ENCODE results near the gene MICOS13.
A peak's percentile ranks its signal among the peaks of the same experiment; 100 is the strongest.

MICOS13 gene

DNA sequence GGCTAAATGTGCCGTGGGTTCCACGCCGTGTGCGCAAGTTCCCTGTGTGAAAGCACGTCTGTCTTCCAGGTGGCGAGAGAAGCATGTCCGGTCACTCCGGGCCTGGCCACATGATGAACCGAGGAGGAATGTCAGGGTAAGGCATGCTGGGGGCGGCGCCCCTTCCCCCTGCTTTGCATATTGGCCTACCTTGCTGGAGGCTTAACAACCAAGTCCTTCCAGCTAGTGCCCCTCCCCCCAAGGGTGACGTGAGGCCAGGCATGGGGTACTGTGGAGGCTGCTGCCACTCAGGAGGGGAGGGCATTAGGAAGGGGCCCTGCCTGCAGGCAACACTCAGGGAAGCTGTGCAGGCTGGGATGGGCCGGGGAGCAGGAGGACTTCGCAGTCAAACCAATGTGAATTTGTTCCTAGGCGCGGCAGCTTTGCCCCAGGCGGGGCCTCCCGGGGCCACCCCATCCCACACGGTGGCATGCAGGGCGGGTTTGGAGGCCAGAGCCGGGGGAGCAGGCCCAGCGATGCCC, 12.5 kb downstream of the MICOS13 start:
- FAIRE-seq, result no peak
- DNase-seq (ENCODE audit: low spot score), result no peak

DNA sequence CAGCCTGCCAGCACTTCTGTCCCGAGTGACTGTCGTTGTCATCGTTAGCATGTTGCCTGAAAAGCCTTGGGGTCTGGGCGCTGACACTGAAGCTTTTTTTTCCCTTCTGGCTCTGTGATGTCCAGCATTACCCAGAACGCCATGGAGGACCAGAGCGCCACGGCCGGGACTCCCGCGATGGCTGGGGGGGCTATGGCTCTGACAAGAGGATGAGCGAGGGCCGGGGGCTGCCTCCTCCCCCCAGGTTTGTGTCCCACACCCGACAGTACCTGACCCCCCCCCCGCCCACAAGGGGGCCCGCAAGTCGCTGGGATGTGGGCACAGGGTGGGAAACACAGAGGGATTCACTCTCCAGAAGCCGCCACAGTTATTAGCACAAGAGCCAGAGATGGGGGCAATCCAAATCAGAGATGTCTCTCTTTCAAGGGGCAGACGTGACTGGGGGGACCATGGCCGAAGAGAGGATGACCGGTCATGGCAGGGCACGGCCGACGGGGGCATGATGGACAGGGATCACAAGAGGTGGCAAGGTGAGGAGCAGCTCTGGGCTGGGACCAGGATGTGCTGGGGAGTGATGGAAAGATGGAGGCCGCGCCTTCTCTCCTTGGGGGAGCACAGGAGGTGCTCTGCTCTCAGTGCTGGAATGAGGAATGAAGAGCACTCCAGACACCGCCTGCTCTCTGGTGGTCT, 13.2 kb downstream of the MICOS13 start:
- no peak for FAIRE-seq
- no peak for DNase-seq (ENCODE audit: low spot score)

DNA sequence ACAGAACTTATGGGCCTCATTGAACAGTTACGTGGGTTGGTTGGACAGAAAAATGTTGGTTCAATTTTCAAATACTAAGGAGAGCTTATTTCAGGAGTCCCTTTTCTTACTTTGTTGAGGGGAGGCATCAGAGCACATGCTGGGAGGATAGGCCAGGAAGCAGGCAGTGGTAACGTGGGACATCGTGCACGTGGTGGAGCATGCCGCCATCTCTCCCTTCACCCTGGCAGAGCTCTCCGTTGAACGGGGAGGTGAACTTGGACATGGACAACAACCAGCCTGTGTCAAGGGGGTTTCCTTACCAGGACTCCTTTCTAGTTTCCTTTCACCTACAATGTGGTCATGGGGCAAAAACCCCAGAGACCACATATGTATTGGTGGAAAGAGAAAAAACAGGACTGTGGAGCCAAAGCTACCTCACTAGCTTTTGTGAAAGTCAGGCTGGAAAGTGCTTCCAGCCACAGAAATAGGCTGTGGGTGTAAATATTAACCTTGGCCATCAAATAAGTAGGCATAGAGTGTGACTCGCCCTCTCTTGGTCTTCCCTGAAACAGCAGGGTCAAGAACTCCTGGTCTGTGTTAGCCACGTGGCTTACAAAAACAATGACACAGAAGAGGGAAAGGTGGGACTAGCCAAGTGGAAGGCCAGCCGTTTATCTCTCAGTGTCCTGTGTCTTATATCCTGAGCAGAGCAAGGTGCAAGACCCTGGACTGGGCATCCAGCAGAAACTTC, 14.4 kb downstream of the MICOS13 start:
- DNase-seq (ENCODE audit: low spot score), result peak; percentile 74
- peak; percentile 92 for FAIRE-seq

DNA sequence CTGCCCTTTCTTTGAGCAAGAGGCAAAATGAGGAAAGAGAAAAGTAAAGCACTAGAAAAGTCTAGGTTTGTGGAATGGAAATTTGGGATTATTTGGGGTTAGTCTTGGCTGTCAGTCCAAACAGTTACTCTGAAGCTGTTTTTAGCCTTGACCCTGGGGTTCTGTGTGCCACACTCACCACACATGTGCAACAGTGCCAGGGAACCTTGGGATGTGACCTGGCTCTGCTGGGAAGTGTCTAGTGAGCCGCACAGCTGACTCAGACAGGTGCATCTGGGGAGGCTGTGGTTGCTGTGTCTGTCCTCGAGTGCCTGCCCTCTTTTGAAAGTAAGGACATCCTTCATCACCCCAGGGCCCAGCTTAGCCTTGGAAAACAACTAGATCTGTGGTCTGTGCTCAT, 15.8 kb downstream of the MICOS13 start:
- FAIRE-seq (no peak), DNase-seq (ENCODE audit: low spot score) (no peak)

DNA sequence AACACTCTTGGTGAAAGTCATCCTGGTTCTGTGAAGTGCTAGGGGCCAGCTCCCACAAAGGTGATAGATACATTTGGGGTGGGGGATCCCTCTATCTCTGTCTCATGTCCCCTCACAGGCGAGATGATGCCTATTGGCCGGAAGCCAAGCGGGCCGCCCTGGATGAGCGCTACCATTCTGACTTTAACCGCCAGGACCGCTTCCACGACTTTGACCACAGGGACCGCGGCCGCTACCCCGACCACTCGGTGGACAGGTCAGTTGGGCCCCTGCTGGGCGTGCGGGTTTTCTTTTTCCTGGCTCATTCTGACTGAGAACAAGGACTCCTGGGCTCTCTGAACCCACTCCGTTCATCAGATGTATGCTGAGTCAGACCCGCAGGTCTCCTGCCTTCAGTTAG, 16.4 kb downstream of the MICOS13 start:
- DNase-seq (ENCODE audit: low spot score), result no peak

DNA sequence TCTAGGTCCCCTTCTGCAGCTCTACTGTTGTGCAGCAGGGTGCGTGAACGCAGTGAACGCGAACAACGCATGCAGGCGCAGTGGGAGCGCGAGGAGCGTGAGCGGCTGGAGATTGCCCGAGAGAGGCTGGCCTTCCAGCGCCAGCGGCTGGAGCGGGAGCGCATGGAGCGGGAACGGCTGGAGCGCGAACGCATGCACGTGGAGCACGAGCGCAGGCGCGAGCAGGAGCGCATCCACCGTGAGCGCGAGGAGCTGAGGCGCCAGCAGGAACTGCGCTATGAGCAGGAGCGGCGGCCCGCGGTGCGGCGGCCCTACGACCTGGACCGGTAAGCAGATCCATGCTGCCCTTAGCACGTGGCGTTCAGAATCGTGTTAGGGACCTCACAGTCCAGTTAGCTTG, 18.8 kb downstream of the MICOS13 start:
- no peak for FAIRE-seq
- no peak for DNase-seq (ENCODE audit: low spot score)

More for the DNA sequence above, 16.4 kb downstream of the MICOS13 start:
- FAIRE-seq, result no peak

DNA sequence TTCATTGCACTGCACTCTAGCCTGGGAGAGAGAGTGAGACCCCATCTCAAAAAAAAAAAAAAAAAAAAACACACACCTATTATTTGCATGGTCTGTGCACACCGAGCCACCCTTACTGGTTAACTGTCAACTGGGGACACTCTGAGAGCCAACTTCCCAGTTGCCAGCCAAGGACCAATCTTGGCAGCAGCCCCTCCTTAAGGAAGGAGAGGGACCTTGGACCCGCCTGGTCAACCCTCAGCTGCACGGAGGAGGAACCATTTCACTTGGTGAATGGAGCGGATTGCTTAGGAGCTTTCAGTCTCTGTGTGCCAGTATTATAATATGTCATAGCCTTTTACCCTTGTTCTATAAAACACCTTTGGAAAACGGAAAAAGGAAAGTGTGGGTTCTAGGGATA, 24.9 kb downstream of the MICOS13 start:
- no peak for DNase-seq (ENCODE audit: low spot score)
- FAIRE-seq, result no peak

DNA sequence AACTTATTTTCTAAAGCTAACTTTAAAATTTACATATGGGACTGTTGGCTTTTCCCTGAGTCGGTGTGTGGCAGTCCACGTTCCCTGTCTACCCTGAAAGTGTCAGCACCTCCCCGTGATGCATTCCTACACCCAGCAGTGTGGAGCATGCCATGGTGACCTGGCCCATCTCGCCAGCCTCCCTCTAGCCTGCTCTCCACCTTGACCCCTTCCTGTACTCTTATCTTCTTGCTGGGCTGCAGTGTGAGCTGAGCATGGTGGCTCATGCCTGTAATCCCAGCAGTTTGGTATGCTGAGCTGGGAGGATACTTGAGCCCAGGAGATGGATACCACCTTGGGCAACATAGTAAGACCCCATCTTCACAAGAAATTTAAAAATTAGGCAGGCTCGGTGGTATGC, 25.4 kb downstream of the MICOS13 start:
- DNase-seq (ENCODE audit: low spot score), result no peak
- no peak for FAIRE-seq

DNA sequence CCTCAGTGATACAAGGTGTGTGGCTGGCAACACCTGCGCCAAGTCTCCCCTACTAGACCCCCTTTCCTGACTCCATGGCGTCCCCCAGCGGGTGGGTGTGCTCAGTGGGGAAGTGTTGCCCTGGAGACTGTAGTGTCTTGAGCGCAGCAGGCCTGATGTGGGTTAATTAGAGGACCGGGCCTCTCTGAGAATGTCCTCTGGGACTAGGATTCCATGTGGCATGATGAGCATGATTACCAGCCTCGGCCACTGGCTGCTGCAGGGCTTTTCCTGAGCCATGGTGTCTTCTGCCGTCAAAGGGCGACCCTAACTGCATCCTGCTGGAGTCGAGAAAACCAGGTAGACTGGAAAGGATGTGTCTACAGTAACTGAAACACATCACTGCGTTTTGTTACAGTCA, 28.1 kb downstream of the MICOS13 start:
- FAIRE-seq, result no peak
- no peak for DNase-seq (ENCODE audit: low spot score)

DNA sequence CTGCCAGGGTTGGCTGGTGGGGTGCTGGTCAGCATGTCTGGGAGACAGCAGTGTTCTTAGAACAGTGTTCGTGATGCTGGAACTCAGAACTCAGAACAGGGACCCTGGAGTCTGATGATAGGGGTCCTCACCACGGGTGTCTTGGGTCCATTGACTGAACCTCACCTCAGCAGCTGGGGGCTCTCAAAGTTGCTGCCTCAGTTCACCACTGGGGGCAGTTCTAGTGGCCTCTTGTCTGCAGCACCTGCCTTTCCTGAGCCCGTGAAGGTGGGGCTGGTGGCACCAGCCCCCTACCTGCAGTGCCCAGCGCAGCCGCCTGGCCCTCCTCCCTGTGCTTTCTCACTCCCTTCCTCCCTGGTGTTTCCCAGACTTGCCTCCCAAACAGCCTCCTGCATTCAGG, 29.0 kb downstream of the MICOS13 start:
- FAIRE-seq, result no peak
- no peak for DNase-seq (ENCODE audit: low spot score)

DNA sequence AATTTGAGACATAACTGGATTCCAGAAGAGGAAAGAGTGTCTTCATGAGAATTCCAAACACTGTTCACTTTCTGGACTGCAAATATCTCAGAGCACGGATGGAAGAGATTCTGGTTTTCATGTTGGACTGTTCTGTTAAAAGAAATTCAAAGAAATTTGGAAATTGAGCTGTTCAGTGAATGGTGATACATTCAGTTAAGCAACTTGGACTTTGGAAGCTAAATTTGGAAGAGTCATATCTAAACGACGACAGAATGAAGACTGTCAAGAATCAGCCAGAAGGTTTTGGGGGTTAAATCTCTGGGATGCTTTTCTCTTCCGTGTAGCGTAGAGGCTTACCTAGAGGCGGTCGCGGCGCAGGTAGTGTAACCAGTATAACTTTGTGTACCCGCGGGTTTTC, 31.9 kb downstream of the MICOS13 start:
- no peak for FAIRE-seq
- DNase-seq (ENCODE audit: low spot score), result no peak

DNA sequence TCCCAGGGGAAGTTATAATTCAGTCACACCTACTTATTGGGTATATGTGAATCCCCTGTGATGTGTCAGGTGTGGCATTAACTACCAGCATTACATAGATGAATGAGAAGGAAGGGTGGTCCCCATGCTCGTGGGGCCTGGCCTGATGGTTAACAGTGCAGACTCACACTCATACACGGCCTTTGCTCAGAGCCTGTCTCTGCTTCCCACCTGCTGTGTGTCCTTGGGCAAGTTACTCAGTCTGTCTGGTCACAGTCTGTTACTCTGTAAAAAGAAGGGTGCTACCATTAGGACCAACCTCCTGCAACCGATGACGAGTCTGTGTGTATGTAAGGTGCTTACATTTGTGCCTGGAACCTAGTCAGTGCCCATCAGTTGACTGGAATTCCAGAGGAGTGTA, 33.6 kb downstream of the MICOS13 start:
- no peak for DNase-seq (ENCODE audit: low spot score)
- no peak for FAIRE-seq

DNA sequence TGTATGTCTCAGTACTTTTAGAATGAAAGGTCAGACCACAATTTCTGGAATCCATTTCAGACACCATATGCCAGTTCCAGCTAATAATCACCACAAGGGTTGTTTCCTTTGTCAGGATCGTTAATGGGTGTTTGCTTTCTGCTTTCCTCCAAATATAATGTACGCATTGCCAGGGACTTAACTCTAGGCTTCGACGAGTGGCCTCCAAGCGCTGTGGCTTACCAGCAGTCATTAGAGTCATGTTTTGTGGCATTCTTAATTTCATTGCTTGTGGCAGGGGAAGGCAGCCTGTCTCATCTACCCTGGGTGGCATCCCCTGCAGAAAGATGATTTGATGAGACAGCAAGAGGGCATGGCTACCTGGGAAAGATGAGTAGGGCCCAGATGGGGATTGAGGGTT, 34.9 kb downstream of the MICOS13 start:
- FAIRE-seq, result no peak
- no peak for DNase-seq (ENCODE audit: low spot score)

DNA sequence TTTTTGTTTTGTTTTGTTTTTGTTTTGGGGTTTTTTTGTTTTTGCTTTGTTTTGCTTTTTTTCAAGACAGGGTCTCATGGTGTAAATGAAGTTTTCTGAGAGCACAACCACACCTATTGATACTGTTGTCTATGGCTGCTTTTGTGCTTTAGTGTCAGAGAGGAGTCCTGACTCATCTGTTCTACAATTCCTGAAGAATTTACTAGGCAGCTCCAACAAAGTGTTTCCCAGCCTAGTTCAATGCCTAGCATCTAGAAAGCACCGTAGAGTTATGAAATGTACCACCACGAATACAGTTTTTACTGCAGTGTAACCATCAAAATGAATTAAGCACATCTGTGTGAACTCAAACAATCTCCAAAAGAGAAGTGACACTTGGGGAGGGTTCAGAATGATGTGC, 36.3 kb downstream of the MICOS13 start:
- DNase-seq (ENCODE audit: low spot score), result no peak
- no peak for FAIRE-seq

DNA sequence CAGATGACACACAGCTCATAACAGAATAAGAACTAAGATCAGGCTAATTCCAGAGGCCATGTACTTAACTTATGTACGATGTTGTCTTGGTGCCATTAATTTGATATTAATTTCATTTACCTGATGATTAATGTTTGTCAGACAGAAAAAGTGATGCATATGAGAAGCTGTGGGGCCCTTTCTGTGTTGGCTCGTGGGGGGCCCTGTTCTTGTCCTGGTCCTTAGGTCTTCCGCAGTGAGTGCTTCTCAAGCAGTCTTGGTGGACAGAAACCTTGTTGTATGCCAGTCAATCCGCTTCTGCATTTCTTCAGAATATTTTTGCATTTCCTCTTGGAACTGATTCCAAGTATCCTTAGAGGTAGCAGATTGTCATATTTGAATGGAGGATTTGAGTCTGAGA, 37.3 kb downstream of the MICOS13 start:
- DNase-seq (ENCODE audit: low spot score), result no peak
- FAIRE-seq, result no peak

DNA sequence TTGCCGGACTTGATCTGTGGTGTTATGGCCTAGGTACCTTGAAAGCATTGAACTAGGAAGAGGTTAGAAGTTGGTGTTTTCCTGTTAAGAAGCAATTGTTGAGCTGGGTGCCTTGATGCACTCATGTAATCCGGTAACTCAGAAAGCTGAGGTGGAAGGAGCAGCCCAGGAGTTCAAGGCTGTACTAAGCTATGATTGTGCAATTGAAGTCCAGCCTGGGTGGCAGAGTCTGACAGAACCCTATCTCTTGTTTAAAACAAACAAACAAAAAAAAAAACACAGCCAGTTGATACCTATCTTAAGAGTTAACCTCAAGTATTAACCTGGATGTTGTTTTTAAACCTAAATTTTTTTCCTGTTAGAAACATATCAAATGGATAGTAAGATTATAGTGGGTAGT, 38.1 kb downstream of the MICOS13 start:
- no peak for DNase-seq (ENCODE audit: low spot score)
- FAIRE-seq, result no peak

DNA sequence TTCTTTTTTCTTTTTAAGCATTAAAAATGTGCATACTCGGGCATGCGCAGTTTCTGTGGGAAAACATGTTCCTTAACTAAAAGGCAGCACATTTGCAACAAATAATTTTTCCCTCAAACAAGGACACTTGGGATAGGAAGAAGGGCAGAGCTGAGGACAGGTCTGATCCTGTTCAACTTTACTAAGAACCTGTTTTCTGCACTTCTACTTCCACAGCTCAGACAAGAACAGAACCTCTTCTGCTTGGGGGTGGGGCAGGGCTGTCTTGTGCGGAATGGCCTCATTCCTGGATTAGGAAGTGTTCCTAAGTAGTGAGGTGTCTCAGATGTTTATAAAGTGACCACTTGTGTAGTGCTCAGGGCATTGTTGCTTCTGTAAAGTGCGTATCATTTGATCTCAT, 39.1 kb downstream of the MICOS13 start:
- no peak for DNase-seq (ENCODE audit: low spot score)
- FAIRE-seq, result no peak

DNA sequence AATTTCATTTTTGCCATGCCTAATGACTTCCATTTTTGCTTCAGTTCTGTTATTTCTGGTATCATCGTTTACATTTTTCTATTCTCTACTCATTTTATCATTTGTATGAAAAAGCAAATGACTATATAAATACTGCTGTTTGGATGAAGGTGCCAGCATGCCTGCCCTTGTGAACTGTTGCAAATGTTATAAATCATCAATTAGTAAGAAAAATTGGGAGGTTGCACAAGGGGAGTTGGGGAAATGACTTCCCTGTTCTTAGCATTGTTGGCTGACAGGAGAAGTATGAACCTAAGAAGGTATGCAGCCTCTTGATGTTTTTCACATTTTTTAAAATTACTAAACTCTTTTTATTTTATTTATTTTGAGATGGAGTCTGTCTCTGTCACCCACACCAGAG, 42.3 kb downstream of the MICOS13 start:
- no peak for DNase-seq (ENCODE audit: low spot score)
- FAIRE-seq, result no peak

DNA sequence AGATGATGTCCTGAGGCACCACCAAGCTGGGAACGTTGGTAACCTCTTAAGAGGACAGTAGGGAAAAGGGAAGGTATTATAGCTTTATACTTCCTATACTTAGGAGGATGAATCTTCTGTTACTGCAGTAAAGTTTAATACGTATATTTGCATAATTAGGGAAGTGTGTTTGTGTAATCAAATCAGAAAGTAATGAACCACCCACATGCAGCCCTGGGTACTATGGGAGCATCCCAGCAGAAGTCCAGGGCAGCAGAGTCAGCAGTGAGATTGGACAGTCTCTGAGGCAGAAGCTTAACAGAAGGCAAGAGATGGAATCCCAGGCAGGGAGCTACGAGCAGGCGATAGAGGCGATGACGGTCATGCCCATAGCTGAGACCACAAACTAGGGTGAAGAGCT, 44.9 kb downstream of the MICOS13 start:
- FAIRE-seq (no peak), DNase-seq (ENCODE audit: low spot score) (no peak)

DNA sequence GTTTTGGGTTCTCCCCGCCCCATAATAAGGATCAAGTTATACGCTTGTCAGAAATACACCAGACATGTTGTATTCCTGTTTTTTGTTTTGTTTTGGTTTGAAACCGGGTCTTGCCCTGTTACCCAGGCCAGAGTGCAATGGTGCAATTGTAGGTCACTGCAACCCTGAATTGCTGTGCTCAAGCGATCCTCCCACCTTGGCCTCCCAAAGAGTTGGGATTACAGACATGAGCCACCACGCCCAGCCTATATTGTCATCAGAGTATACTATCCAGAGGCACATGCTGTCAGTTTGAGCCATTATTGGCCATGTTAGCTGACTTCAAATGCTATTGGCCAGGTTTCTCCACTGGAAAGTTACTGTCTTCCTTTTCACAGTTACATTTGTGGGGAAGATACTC, 47.7 kb downstream of the MICOS13 start:
- FAIRE-seq (no peak), DNase-seq (ENCODE audit: low spot score) (no peak)

DNA sequence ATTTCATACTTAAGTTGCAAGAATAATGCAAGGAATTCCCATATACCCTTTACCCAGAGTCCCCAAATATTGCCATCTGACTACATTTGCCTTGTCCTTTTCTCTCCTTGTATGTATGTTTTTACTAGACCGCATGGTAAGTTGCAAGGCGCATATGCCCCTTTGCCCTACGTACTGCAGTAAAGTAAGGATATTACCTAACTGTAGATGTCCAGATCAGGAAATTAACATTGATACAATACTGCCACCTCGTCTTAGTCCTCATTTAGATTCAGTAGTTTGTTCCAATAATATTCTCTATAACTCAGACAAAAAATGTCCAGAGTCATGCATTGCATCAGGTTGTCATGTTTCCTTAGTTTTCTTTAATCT, 48.1 kb downstream of the MICOS13 start:
- FAIRE-seq (no peak), DNase-seq (ENCODE audit: low spot score) (no peak)

DNA sequence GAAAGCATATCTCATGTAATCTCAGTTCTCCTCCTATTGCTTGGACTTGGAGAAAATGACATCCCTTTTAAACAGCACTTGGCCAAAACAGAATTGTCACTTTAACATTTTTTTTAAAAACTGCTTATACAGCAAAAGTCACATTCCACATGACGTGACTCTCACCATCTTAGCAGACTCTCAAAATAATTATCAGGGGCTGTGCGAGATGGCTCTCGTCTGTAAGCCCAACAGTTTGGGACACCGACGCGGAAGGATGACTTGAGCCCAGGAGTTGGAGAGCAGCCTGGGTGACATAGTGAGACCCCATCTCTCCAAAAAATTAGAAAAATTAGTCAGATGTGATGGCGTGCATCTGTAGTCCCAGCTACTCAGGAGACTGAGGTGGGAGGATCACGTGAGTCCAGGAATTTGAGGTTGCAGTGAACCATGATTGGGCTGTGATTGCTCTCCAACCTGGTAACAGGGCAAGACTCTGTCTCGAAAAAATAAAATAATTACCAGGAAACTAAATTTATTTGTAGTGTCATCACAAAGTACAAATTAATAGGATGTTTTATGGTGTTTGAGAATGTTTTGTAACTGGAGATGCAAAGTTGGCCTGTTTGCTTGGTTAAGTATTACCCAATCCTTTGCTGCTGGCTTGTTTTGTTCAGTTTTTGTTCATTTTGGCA, 48.6 kb downstream of the MICOS13 start:
- no peak for FAIRE-seq
- no peak for DNase-seq (ENCODE audit: low spot score)

Measured in RCC 7860 (cell line).